Stimulated activated CD4-positive, alpha-beta T cell treated with anti-CD3 and anti-CD28 coated beads, Interleukin-1b, Interleukin-23, amount 100 ng/mL, for 48 hours (primary cell): ENCODE measurements around the gene ELF5.

Experiments
- DNase-seq: peaks from one replicate; pipeline ENCODE4 v3.0.0-alpha.2; 2020

The ELF5 gene

DNA sequence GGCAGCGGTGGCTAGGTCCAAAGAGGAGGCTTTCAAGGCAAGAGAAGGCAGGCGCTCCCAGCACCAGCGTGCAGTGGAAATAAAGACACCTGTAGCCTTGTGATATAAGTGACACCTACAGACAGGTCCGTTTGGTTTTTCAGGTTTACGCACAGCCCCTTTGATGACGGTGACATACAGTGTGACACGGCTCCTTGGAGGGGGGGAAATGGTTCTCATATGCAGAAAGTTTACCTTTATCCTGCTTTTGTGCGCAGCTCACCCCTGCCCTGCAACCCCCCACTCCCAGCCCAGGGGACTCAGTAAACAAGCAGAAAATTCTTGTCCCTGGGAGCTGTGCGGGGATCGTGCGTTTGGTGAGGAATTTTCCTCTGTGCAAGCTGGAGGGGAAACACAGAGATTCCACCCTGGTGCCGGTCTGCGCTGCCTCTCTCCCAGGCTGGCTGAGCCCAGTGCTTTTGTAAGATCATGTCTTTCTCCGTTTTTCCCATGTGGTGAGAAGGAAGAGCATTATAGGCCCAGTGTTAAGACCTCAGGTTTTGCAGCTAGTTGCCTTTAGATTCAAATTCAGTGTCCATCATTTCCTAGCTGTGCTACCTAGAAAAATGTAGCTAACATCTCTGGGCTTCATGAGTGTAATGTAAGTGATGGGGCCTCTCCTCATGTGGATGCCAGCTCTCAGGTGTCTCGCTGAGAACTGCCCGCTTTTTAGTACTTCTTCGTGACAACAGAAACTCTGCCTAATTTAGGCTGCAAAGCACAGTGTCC, at the start of gene ELF5:
TSS of gene ELF5 (minus strand) at position 113 of the 768 bp plus-strand sequence. CDS start 8,045 bp downstream, outside the sequence.
- no peak for DNase-seq

- DNase-seq = no peak
These were observed 49.4 kb upstream of the ELF5 start for GRCh38 chr11:34562976-34563375.

- no peak for DNase-seq
These were observed 46.9 kb upstream of the ELF5 start for GRCh38 chr11:34560511-34560910.

DNA sequence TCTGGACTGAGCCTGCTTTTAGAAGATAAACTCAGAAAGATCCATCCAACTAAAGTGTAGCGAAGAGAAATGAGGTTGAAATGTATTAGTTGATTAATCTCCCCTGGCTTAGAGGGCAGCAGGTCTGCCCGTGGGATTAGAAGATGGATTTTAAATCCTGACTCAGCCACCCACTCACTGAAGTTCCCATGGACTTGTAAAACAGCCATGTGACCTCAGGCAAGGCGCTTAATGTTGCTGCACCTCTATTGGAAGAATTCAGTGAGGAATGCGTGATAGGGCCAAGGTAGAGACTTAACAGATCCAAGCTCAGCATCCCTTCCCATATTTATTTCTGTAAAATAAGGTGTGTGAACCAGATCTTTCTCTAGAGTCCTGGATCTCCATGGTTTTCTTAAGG, 45.1 kb upstream of the ELF5 start:
- DNase-seq = no peak

GRCh38 chr11:34558211-34558610, 44.6 kb upstream of the ELF5 start:
- no peak for DNase-seq

GRCh38 chr11:34552270-34552669, 38.7 kb upstream of the ELF5 start:
- no peak for DNase-seq

DNA sequence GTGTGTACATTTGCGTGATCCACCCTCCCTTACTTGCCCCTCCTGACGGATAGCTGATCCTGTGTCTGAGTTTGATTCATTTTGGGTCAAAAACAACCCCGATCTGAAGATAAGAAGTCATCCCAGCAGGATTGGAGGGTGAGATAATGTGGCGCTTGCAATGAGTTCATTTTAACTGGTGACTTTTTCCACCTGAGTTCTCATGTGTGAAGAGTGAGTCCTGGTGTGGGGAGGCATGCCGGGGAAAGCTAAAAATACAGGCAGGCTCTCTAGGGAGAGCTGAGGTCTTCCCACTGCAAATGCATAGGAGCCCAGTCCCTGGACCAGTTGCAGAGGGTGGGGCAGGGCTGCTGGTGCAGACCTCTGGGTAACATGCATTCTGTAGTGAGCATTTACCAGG, 35.7 kb upstream of the ELF5 start:
- no peak for DNase-seq

GRCh38 chr11:34548278-34548677, 34.7 kb upstream of the ELF5 start:
- DNase-seq = no peak

DNA sequence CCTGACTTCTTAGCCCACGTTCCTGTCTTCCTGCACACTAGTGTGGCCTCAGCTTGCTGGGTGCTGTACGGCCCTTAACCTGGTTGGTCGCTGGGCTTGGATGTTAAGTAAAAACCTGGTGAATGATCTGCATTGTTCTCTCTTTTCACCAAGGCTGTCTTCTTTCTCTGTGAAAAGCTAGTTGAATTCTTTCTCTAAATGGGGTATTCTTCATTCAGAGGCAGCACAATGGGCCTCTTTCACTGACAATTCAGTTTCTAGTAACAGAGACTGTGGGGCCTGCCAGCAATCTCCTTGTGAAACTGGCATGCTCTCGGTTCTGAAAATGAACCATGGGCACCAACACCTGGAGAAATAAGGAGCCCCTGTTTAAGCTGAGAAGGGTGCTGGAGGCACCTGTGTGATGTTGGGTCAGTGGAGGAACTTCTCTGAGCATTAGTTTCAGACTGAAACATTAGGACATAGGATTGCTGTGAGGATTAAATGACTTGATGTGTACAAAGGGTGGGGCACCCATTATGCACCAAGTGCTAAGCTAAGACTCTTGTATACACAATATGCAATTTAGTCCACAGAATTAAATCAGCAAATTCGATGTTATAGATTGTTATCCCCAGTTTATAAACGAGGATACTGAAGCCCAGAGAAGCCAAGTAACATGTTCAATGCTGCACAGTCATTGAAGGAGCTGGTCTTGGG, 33.1 kb upstream of the ELF5 start:
- no peak for DNase-seq

GRCh38 chr11:34542089-34542488, 28.5 kb upstream of the ELF5 start:
- DNase-seq = no peak

- DNase-seq = no peak
These were observed 27.3 kb upstream of the ELF5 start for GRCh38 chr11:34540870-34541269.

DNA sequence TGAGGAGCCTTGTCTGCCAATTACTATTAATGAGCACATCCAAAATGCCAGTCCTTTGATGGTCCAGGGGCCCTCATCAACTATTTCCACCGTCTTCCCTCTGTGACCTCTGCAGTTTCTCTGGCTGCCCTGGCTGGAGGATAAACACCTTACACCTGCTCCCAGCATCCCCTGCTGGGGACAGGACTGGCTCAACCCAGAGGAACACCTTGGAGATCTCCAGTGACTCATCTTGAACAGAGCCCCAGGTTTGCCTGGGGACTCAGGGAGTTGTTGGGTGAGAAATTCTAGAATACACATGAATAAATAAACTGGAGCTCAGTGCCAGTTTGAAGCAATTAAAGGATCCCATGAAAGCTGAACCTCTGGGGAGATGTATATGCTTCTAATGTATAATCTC, 24.0 kb upstream of the ELF5 start:
- DNase-seq = no peak

DNA sequence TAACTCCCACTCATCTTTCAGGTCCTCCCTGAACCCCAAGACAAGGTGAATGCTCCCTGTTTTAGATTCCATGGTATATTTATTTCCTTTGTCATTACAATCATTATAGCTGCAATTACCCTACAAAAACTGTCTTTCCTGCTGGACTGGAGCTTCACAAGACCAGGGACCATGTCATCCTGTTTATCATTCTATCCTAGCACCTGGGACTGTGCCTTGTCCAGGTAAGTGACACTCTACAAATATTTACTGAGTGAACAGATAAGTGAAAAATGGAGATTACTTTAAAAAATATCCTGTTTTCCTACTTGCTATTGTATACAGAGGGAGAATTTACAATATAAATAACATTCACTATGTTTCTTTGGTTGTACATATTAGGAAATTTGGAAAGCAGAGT, 22.5 kb upstream of the ELF5 start:
- DNase-seq = no peak

GRCh38 chr11:34534826-34535225, 21.2 kb upstream of the ELF5 start:
- DNase-seq = no peak

- DNase-seq = no peak
These were observed 18.1 kb upstream of the ELF5 start for GRCh38 chr11:34531663-34532062.

- no peak for DNase-seq
These were observed 17.1 kb upstream of the ELF5 start for GRCh38 chr11:34530545-34531234.

DNA sequence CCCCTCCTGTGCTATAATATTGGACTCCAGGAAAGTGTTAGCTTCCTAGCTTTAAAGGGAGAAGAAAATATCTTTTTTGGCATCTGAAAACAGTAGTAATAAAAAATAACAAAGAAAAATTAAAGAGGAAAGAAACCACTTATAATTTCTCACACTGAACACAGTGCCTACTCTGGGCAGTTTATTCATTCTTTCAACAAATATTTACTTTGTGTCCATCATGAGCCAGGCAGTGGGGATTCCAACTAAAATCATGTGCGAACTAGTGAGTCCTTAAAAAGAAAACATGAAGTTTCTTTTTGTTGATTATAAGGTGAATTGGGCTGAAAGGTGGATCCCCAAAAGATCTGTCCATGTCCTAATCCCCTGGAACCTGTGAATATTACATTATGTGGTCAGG, 16.0 kb upstream of the ELF5 start:
- DNase-seq = no peak

DNA sequence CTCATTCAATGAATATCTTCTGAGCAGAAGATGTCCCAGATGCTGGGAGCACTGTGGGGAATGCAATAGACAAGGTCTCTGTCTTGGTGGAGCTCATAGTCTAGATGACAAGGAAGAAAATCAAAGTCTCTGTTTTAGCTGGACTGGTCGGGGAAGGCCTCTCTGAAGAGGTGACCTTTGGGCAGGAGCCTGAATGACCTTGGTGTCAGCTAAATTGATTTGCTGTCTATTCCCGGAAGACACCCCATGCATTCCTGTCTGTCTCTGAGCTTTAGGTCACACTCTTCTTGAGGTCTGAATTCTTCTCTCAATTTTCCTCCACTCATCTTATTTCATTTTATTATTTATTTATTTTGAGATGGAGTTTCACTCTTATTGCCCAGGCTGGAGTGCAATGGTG, 14.5 kb upstream of the ELF5 start:
- no peak for DNase-seq

- no peak for DNase-seq
These were observed 12.5 kb upstream of the ELF5 start for GRCh38 chr11:34525888-34526657.

DNA sequence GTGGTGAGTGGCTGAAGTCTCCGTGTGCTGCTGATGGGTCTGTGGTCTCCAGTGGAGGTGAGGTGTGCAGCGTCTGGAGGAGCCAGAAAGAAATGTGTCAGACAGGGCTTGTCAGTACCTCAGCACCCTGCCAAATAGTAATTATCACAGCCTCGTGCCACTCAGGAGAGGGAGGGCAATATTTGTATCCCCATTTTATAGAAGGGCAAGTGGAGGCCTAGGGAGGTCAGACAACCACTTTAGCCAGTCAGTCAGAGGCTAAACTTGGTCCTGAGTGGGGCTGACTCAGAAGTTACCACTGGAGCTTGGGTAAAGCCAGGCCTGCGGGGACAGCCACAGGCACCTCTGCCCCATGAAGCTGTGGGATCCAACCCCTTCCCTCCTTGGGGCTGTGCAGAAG, 11.5 kb upstream of the ELF5 start:
- DNase-seq = no peak

GRCh38 chr11:34524696-34525095, 11.1 kb upstream of the ELF5 start:
- DNase-seq = no peak

- no peak for DNase-seq
These were observed 9.5 kb upstream of the ELF5 start for GRCh38 chr11:34523053-34523452.

GRCh38 chr11:34522188-34522587, 8.6 kb upstream of the ELF5 start:
- DNase-seq = no peak
